ENCODE data around the gene DCTN2.

The DCTN2 gene

GRCh38 chr12:57534991-57535543, 11.9 kb downstream of the DCTN2 start:
- TF ChIP-seq CTCF (IDR thresholded peaks at IDR 0.05), result no peak

DNA sequence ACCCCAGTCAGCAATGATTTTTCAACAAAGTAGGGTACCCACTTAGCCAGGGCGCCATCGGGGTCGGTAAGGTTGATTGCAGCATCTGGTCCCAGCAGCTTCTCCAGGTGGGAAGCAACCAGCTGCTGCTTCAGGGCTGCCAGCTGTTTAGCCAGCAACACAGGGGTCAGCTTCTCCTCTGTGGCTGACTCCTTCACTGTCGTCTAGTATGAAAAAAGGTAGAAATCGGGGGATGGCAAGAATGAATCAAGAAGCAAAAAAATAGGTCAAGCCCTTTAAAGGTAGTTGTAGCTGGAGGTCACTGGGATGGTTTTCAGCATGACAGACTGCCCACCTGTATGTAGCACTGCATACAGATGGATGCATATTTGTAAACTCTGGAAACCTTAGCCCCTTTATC, 12.7 kb downstream of the DCTN2 start:
- TF ChIP-seq CTCF (IDR thresholded peaks at IDR 0.05), result no peak

- no peak for TF ChIP-seq CTCF (IDR thresholded peaks at IDR 0.05)
Observed at GRCh38 chr12:57533108-57533507, 13.9 kb downstream of the DCTN2 start.

DNA sequence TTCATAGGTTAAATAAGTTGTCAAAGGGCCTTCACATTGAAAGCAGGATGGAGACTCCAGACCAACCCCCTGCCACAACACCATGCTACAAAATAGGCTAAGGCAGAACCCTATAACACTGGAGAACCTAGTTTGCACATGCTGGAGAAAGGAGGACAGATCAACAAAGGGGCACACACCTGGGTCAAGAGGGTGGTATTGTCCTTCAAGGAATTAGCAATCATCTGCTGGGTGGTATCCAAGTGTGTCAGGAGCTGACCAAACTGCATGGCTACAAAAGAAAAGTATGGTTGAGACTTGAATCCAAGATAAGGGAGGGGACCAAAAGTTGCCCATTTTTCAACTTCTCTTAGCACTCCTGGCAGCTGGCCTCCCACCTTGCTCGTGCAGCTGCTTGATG, 15.2 kb downstream of the DCTN2 start:
- TF ChIP-seq CTCF (IDR thresholded peaks at IDR 0.05), result no peak

DNA sequence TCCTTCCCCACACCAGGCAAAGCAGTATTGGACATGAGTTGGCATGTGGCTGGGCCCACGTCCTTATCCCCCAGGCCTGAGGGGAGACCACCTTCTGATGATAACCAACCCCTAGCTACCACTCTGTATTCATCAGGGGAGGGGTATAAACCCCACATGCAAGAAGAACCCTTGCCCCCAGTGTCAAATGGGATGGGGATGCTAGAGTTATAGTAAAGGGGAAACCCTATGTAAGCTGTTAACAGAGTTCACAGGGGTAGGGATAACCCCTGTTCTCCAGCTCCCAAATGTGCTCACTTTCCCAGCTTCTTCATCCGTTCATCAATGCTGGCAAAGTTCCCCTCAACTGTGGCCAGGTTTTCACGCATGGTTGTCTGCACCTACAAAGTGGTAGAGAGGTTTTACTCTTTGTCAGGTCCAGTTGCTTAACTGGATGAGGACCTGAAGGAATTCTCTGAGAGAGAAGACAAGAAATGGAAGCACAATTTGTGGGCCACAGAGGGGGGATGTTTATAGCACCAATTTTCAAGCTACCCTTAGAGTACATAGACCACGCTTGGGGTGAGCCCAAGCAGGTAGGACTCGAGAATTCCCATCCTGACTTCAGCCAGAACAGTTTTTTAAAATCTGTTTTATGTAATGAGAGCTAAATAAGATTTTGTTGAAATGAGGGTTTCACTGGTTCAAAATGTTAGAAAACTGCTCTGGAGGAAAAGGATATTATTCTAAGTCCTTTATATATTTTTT, 16.4 kb downstream of the DCTN2 start:
- TF ChIP-seq CTCF (IDR thresholded peaks at IDR 0.05), result no peak

- no peak for TF ChIP-seq CTCF (IDR thresholded peaks at IDR 0.05)
Observed at GRCh38 chr12:57529831-57530230, 17.2 kb downstream of the DCTN2 start.

- no peak for TF ChIP-seq CTCF (IDR thresholded peaks at IDR 0.05)
Observed at GRCh38 chr12:57528831-57529555, 18.0 kb downstream of the DCTN2 start.
